C4-2B (cell line): ENCODE results near the gene BDH1.

Source experiments
- CTCF ChIP-seq: fragments of 450-650 bp; conservative IDR thresholded peaks from 2 replicates; pipeline ENCODE4 v1.5.1; 2017; ENCODE audit warnings: mild to moderate bottlenecking
- ZFX ChIP-seq: fragments of 450-650 bp; IDR thresholded peaks from 2 replicates; pipeline ENCODE4 v1.6.1; 2017

DNA sequence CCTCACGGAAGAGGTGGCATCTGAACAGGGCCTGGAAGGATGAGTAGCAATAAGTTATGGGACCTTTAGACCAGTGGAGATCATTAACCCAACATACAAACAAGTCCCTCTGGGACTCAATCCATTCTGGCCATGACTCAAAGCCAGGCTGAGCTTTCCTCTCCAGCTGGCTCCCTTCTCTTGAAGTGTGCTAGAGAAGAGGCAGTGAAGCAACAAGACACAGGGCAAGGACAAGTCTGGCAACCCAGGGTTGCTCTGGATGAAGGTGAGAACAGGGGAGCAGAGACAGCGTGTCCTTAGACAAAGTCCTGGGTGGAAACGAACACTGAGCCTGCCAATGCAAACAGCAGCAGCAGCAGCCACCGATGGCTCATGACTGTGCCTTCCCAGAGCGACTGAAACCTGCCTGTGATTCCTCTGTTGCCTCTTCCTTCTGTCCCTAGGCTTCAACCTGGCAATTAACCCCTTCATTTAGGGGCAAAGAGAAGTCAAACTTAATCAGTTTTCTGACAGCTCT is 86.8 kb downstream of the BDH1 start:
- TF ChIP-seq CTCF (no peak), ZFX (no peak)
